Nephron (organoid): Measurements from ENCODE around the gene DTNBP1.

Experiments used
- H3K27ac Mint-ChIP-seq, 3 experiments: 2 replicates each; pipeline ENCODE4 v1.8.0; 2020; ENCODE audit warnings: mixed read lengths in 3 of 3, mild to moderate bottlenecking in 2 of 3, moderate library complexity in 1 of 3
- H3K27me3 Mint-ChIP-seq: 2 replicates; pipeline ENCODE4 v1.8.0; 2021; ENCODE audit warnings: low read depth, mild to moderate bottlenecking, moderate library complexity, mixed read lengths
- H3K36me3 Mint-ChIP-seq: 2 replicates; pipeline ENCODE4 v1.8.0; 2020; ENCODE audit warnings: low read depth, mixed read lengths
- H3K4me1 Mint-ChIP-seq: 2 replicates; pipeline ENCODE4 v1.8.0; 2020; ENCODE audit warnings: mixed read lengths
- H3K4me3 Mint-ChIP-seq, 3 experiments: 2 replicates each; pipeline ENCODE4 v1.8.0; 2020; ENCODE audit warnings: mild to moderate bottlenecking in 3 of 3, mixed read lengths in 3 of 3, moderate library complexity in 2 of 3
- H3K9me3 Mint-ChIP-seq: 2 replicates; pipeline ENCODE4 v1.8.0; 2020; ENCODE audit warnings: mixed read lengths
- CTCF ChIP-seq, 3 experiments: fragments of 200-600 bp; sonication (generic); IDR thresholded peaks; one replicate each; pipeline ENCODE4 v1.5.0; 2021; ENCODE audit warnings: antibody characterized with exemption in 3 of 3; ENCODE audit not compliant: unreplicated experiment in 3 of 3

Gene DTNBP1

GRCh38 chr6:15561447-15562199 is 101.2 kb downstream of the DTNBP1 start:
- Mint-ChIP-seq H3K9me3 (no peaks in the 10 kb centered on the region), H3K4me3 (no peak overlapping the region), H3K4me1 (peaks cover 6% of the 10 kb centered on the region), H3K36me3 (no peaks in the 10 kb centered on the region), H3K27ac (no peak overlapping the region), H3K27me3 (no peaks in the 10 kb centered on the region)
- no peak for TF ChIP-seq CTCF (IDR thresholded peaks at IDR 0.05; ENCODE audit: unreplicated experiment in 3 of 3)

DNA sequence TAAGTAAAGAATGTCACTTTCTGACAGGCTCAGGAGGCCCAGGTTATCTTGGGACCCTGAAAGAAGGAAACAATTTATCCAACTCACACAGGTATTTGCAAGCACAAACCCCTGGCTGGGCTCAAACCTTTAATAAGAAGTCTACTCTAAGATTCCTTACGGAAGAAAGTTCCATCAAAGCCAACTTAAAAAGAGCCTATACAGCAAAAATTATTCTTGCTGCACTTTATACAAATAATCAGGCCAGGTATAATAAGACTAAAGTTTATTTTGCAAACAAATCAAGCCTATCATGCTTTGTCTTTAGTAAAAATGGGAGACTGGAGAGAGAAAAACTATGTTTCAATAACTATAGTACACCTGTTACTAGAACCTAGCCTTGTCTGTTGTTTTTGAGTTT is 102.1 kb downstream of the DTNBP1 start:
- Mint-ChIP-seq H3K4me3 (no peak overlapping the region), H3K4me1 (peaks cover 6% of the 10 kb centered on the region), H3K36me3 (no peaks in the 10 kb centered on the region), H3K9me3 (no peaks in the 10 kb centered on the region), H3K27ac (peak overlapping the region in 1 of 3 experiments; percentile 29), H3K27me3 (no peaks in the 10 kb centered on the region)
- no peak for TF ChIP-seq CTCF (IDR thresholded peaks at IDR 0.05; ENCODE audit: unreplicated experiment in 3 of 3)

GRCh38 chr6:15557174-15557573 is 105.7 kb downstream of the DTNBP1 start:
- TF ChIP-seq CTCF (IDR thresholded peaks at IDR 0.05; ENCODE audit: unreplicated experiment in 3 of 3): no peak
- no peaks in the 10 kb centered on the region for H3K36me3 Mint-ChIP-seq
- H3K9me3 Mint-ChIP-seq: no peaks in the 10 kb centered on the region
- no peak overlapping the region for H3K4me3 Mint-ChIP-seq
- no peaks in the 10 kb centered on the region for H3K4me1 Mint-ChIP-seq
- H3K27me3 Mint-ChIP-seq: no peaks in the 10 kb centered on the region
- H3K27ac Mint-ChIP-seq: no peak overlapping the region

- no peak overlapping the region for H3K4me3 Mint-ChIP-seq
- TF ChIP-seq CTCF (IDR thresholded peaks at IDR 0.05; ENCODE audit: unreplicated experiment in 3 of 3): no peak
- H3K27me3 Mint-ChIP-seq: no peaks in the 10 kb centered on the region
- H3K9me3 Mint-ChIP-seq: no peaks in the 10 kb centered on the region
- no peaks in the 10 kb centered on the region for H3K36me3 Mint-ChIP-seq
- no peak overlapping the region for H3K27ac Mint-ChIP-seq
- H3K4me1 Mint-ChIP-seq: peaks cover 4% of the 10 kb centered on the region
Observed at GRCh38 chr6:15556711-15557110, 106.1 kb downstream of the DTNBP1 start.

DNA sequence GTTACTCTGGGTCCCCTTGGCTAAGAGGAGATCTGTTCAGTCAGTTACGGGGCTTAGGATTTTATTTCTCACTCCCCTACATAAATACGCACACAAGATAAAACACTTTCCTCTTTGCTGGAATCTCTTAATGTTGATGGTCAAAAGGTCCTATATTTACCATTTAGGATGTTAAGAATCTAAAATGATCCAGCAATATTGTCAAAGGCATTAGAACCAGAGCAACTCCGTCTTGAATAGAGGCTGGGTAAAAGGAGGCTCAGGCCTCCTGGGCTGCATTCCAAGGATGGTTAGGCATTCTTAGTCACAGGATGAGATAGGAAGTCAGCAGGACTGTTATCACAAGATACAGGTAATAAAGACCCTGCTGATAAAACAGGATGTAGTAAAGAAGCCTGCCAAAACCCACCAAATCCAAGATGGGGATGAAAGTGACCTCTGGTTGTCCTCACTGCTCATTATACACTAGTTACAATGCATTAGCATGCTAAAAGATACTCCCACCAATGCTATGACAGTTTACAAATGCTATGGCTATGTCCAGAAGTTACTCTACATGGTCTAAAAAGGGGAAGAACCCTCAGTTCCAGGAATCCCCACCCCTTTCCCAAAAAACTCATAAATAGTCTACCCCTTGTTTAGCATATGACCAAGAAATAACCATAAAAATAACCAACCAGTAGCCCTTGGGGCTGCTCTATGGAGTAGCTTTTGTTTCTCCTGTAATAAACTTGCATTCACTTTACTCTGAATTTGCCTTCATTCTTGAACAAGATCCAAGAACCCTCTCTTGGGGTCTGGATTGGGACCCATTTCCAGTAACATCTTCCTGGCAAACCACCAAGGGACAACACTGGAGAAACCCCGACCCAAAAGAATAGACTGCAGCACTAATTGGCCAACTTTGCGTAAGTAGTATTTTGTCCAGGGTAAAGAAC is 107.5 kb downstream of the DTNBP1 start:
- Mint-ChIP-seq H3K36me3 (no peaks in the 10 kb centered on the region), H3K4me1 (peaks cover 13% of the 10 kb centered on the region), H3K4me3 (no peak overlapping the region), H3K9me3 (no peaks in the 10 kb centered on the region), H3K27me3 (no peaks in the 10 kb centered on the region), H3K27ac (no peak overlapping the region)
- TF ChIP-seq CTCF (IDR thresholded peaks at IDR 0.05; ENCODE audit: unreplicated experiment in 3 of 3): no peak
